ENCODE data around the gene JAKMIP1. TPM values are rescaled to one million over a fixed set of nuclear protein-coding genes. Genes with fewer than 3 reads are reported as not detected.

The JAKMIP1 gene
- total RNA-seq, 1 experiment from 2014 or later, result not detected

DNA sequence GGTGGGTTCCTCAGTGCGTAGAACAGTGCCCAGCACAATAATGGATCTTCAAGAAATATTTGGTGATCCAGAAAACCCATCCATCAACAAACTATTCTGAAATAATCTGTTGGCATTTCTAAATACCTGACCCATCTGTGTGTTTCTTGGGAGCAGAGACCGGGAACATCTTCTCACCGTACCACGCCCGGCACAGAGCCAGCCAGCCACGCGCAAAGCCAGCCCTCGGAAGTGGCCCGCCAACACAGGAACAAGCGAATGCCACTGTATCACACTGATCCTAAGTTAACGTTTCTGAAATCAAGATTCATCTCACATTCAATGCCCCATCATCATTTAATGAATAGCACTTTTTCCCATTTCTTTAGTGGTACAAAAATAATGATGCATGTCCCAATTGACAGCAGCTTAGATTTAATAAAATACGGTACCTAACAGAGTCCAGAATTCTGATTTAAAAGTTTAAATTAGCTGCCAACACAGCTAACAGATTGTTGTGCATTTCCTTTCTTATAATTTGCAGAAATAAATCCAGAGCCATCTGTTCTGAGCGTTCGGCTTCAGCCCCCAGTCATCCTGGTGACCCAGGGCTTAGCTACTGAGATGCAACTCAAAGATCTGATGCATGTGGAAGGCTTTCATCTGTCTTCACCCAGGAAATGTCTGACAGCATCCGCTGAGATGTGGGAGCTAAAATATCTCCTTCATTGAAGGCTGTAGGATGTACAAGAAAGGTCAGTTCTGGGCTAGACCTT, 44.2 kb downstream of the JAKMIP1 start:
- CTCF ChIA-PET, result no interaction called here
- Mint-ChIP-seq H3K36me3 (ENCODE audit: insufficient read depth, unreplicated experiment) (no peaks in the 10 kb centered on the region), H3K9me3 (ENCODE audit: low read depth, unreplicated experiment) (no peaks in the 10 kb centered on the region), H3K4me3 (ENCODE audit: low read depth, unreplicated experiment) (no peak overlapping the region), H3K27me3 (ENCODE audit: unreplicated experiment) (peaks cover 81% of the 10 kb centered on the region), H3K27ac (ENCODE audit: unreplicated experiment) (no peak overlapping the region), H3K4me1 (ENCODE audit: low read depth, unreplicated experiment) (no peaks in the 10 kb centered on the region)
- BruUV-seq (replicated peaks), result no TSS peak
- intact Hi-C loops (cut with micrococcal nuclease; ENCODE audit: unreplicated experiment), result no loop called here
- DNase-seq, result no peak
- TF ChIP-seq, protein P1, sequence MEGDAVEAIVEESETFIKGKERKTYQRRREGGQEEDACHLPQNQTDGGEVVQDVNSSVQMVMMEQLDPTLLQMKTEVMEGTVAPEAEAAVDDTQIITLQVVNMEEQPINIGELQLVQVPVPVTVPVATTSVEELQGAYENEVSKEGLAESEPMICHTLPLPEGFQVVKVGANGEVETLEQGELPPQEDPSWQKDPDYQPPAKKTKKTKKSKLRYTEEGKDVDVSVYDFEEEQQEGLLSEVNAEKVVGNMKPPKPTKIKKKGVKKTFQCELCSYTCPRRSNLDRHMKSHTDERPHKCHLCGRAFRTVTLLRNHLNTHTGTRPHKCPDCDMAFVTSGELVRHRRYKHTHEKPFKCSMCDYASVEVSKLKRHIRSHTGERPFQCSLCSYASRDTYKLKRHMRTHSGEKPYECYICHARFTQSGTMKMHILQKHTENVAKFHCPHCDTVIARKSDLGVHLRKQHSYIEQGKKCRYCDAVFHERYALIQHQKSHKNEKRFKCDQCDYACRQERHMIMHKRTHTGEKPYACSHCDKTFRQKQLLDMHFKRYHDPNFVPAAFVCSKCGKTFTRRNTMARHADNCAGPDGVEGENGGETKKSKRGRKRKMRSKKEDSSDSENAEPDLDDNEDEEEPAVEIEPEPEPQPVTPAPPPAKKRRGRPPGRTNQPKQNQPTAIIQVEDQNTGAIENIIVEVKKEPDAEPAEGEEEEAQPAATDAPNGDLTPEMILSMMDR (IDR thresholded peaks at IDR 0.05; ENCODE audit: unreplicated experiment), result no peak

DNA sequence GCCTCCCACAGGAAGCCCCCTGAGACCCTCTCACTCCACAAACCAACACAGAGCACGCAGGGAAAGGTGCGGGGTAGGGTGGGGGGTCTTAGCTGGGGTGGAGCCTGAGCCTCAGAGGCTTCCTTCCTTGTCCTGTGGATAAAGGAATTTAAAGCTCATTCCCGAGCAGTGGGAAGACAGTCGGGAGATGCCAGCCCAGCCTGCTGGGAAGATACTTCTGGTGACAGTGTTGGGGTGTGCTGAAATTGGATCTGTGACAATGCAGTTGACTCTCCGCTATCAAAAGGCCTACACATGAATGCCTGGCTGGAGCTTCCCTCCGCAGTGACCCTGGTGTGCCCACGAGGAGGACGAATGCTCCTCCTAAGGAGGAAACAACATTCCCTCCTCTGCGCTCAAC, 45.5 kb downstream of the JAKMIP1 start:
- no peak overlapping the region for H3K27ac Mint-ChIP-seq (ENCODE audit: unreplicated experiment)
- no TSS peak for BruUV-seq (replicated peaks)

GRCh38 chr4:6153874-6154273, 46.5 kb downstream of the JAKMIP1 start:
- BruUV-seq (replicated peaks), result no TSS peak
- CTCF ChIA-PET, result no interaction called here
- H3K4me1 Mint-ChIP-seq (ENCODE audit: low read depth, unreplicated experiment), result no peaks in the 10 kb centered on the region
- TF ChIP-seq, protein P1 (IDR thresholded peaks at IDR 0.05; ENCODE audit: unreplicated experiment), result no peak
- H3K9me3 Mint-ChIP-seq (ENCODE audit: low read depth, unreplicated experiment), result no peaks in the 10 kb centered on the region
- DNase-seq, result no peak
- no peak overlapping the region for H3K27ac Mint-ChIP-seq (ENCODE audit: unreplicated experiment)
- H3K27me3 Mint-ChIP-seq (ENCODE audit: unreplicated experiment), result peaks cover 83% of the 10 kb centered on the region
- intact Hi-C loops (cut with micrococcal nuclease; ENCODE audit: unreplicated experiment), result no loop called here
- no peak overlapping the region for H3K4me3 Mint-ChIP-seq (ENCODE audit: low read depth, unreplicated experiment)
- H3K36me3 Mint-ChIP-seq (ENCODE audit: insufficient read depth, unreplicated experiment), result no peaks in the 10 kb centered on the region

More for the DNA sequence above, 45.5 kb downstream of the JAKMIP1 start:
- no peaks in the 10 kb centered on the region for H3K9me3 Mint-ChIP-seq (ENCODE audit: low read depth, unreplicated experiment)
- no peak overlapping the region for H3K4me3 Mint-ChIP-seq (ENCODE audit: low read depth, unreplicated experiment)
- no peak for DNase-seq
- no peaks in the 10 kb centered on the region for H3K36me3 Mint-ChIP-seq (ENCODE audit: insufficient read depth, unreplicated experiment)
- intact Hi-C loops (cut with micrococcal nuclease; ENCODE audit: unreplicated experiment), result no loop called here
- peaks cover 81% of the 10 kb centered on the region for H3K27me3 Mint-ChIP-seq (ENCODE audit: unreplicated experiment)
- TF ChIP-seq, protein P1 (IDR thresholded peaks at IDR 0.05; ENCODE audit: unreplicated experiment), result no peak
- CTCF ChIA-PET, result interaction anchor here (0.7 kb wide), 1 partner anchor 50 kb away, joined by 3 read pairs; no protein-coding TSS in a partner anchor
- H3K4me1 Mint-ChIP-seq (ENCODE audit: low read depth, unreplicated experiment), result no peaks in the 10 kb centered on the region

DNA sequence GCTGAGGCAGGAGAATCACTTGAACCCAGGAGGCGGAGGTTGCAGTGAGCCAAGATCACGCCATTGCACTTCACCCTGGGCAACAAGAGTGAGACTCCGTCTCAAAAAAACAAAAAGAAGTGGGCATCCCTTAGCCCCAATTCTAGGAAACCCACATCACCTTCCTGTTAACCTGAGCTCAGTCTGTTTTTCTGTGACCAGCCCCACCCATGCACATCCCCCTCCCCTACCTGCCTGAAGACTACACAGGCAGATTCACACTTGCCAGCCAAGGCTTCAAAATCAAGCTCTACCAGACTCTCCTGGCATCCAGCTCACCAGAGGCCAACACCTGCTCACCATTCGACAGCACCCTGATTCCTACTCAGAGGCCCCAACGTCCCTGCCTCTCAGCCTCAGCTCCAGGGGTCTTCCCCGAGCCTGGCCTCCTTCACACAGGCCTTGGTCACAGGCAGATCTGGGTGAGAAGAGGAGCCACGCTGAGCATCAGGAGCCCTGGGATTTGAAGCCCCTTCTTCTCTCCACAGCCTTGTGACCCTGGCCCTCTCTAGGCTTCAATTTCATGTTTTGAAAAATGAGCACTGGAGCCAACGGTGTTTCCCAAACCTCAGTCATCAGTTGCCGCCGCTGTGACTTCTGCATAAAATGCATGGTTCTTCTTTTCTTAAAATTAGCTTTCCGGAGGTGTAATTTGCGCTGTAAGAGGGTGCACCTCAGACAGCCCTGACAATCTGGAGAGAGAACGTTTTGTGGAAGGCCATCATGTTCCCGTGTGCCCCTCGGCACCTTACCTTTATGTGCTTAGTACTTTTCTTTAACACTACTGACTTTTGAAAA, 47.3 kb downstream of the JAKMIP1 start:
- H3K4me3 Mint-ChIP-seq (ENCODE audit: low read depth, unreplicated experiment), result no peak overlapping the region
- no peaks in the 10 kb centered on the region for H3K9me3 Mint-ChIP-seq (ENCODE audit: low read depth, unreplicated experiment)
- intact Hi-C loops (cut with micrococcal nuclease; ENCODE audit: unreplicated experiment), result no loop called here
- H3K36me3 Mint-ChIP-seq (ENCODE audit: insufficient read depth, unreplicated experiment), result no peaks in the 10 kb centered on the region
- H3K4me1 Mint-ChIP-seq (ENCODE audit: low read depth, unreplicated experiment), result no peaks in the 10 kb centered on the region
- DNase-seq, result no peak
- no TSS peak for BruUV-seq (replicated peaks)
- CTCF ChIA-PET, result no interaction called here
- H3K27me3 Mint-ChIP-seq (ENCODE audit: unreplicated experiment), result peaks cover 81% of the 10 kb centered on the region
- H3K27ac Mint-ChIP-seq (ENCODE audit: unreplicated experiment), result no peak overlapping the region
- TF ChIP-seq, protein P1 (IDR thresholded peaks at IDR 0.05; ENCODE audit: unreplicated experiment), result no peak

Measured in Calu3 (cell line).